Natural killer cell (primary cell): ENCODE measurements around the gene SLN. TPM values are rescaled to one million over a fixed set of nuclear protein-coding genes. Genes with fewer than 3 reads are reported as not detected.

ENCODE experiments used
- ATAC-seq, 3 donors: fragments of 150-1000 bp in 2 of 3; fragments of 200-7000 bp in 1 of 3; cut with Tn5 transposase; 1 replicate in 1 of 3; 2 replicates in 2 of 3; pipeline ENCODE4 v1.10.0; 2021; ENCODE audit warnings: mild to moderate bottlenecking in 2 of 3, moderate library complexity in 2 of 3
- DNase-seq, 2 donors: peaks; one replicate each; pipeline versions ENCODE4 v3.0.0 to v3.0.0-alpha.2; 2013 to 2021; ENCODE audit warnings: mixed read lengths in 1 of 2
- H3K27ac ChIP-seq: one replicate; pipeline ENCODE4 v1.5.1; 2013; ENCODE audit warnings: mild to moderate bottlenecking, low read length
- H3K27me3 ChIP-seq: one replicate; pipeline ENCODE4 v1.6.1; 2013; ENCODE audit warnings: low read length; ENCODE audit not compliant: control insufficient read depth, insufficient read depth
- H3K36me3 ChIP-seq: one replicate; pipeline ENCODE4 v1.6.1; 2013; ENCODE audit warnings: low read length; ENCODE audit not compliant: control insufficient read depth, insufficient read depth
- H3K4me1 ChIP-seq: one replicate; pipeline ENCODE4 v1.6.1; 2013; ENCODE audit warnings: low read length; ENCODE audit not compliant: control insufficient read depth, insufficient read depth
- H3K4me3 ChIP-seq: one replicate; pipeline ENCODE4 v1.5.1; 2013; ENCODE audit warnings: low read length
- H3K9me3 ChIP-seq: one replicate; pipeline ENCODE4 v1.6.1; 2013; ENCODE audit warnings: low read length; ENCODE audit not compliant: control insufficient read depth, insufficient read depth
- H3K27ac Mint-ChIP-seq, 2 donors: one replicate each; pipeline ENCODE4 v1.8.0; 2022; ENCODE audit warnings: mild to moderate bottlenecking in 2 of 2, mixed read lengths in 2 of 2, moderate library complexity in 1 of 2
- H3K27me3 Mint-ChIP-seq, 2 donors: one replicate each; pipeline ENCODE4 v1.8.0; 2022; ENCODE audit warnings: low read depth in 2 of 2, mixed read lengths in 2 of 2
- H3K36me3 Mint-ChIP-seq: one replicate; pipeline ENCODE4 v1.8.0; 2022; ENCODE audit warnings: mixed read lengths
- H3K4me1 Mint-ChIP-seq, 2 donors: one replicate each; pipeline ENCODE4 v1.8.0; 2022; ENCODE audit warnings: mixed read lengths in 2 of 2
- H3K4me3 Mint-ChIP-seq: one replicate; pipeline ENCODE4 v1.8.0; 2022; ENCODE audit warnings: mild to moderate bottlenecking, moderate library complexity, mixed read lengths
- H3K9me3 Mint-ChIP-seq, 2 donors: one replicate each; pipeline ENCODE4 v1.8.0; 2022; ENCODE audit warnings: mixed read lengths in 2 of 2
- WGBS: methylation state at CpG from one replicate; pipeline ENCODE4 v1.1.7; 2013; ENCODE audit warnings: missing lambda C conversion rate; ENCODE audit not compliant: insufficient coverage; 5-methylcytosine and 5-hydroxymethylcytosine counted together
- intact Hi-C: fragments of 100-400 bp; cut with micrococcal nuclease; formaldehyde crosslinking; loops from one replicate; pipeline ENCODE4 v1.14.2; 2022
- total RNA-seq, 4 donors: library from RNA; stranded (reverse); fragments of 120-200 nt in 1 of 4; gene quantifications; one replicate each; pipeline versions ENCODE4 v1.2.3 to v1.2.4, GENCODE V29; 2013 to 2022
- TF ChIP-seq, protein P1 (sequence below): fragments of 200-600 bp; IDR thresholded peaks from one replicate; pipeline ENCODE4 v1.8.0; 2022; ENCODE audit warnings: antibody characterized with exemption

Gene SLN
- total RNA-seq, 3 donors from 2014 or later (not counting 1 experiment from before 2014, with no cell fraction given) = not detected

GRCh38 chr11:107669893-107670601 is 41.8 kb downstream of the SLN start:
- TF ChIP-seq, protein P1, sequence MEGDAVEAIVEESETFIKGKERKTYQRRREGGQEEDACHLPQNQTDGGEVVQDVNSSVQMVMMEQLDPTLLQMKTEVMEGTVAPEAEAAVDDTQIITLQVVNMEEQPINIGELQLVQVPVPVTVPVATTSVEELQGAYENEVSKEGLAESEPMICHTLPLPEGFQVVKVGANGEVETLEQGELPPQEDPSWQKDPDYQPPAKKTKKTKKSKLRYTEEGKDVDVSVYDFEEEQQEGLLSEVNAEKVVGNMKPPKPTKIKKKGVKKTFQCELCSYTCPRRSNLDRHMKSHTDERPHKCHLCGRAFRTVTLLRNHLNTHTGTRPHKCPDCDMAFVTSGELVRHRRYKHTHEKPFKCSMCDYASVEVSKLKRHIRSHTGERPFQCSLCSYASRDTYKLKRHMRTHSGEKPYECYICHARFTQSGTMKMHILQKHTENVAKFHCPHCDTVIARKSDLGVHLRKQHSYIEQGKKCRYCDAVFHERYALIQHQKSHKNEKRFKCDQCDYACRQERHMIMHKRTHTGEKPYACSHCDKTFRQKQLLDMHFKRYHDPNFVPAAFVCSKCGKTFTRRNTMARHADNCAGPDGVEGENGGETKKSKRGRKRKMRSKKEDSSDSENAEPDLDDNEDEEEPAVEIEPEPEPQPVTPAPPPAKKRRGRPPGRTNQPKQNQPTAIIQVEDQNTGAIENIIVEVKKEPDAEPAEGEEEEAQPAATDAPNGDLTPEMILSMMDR = no peak
- Histone ChIP-seq H3K9me3 (no peaks in the 10 kb centered on the region), H3K4me3 (no peak overlapping the region), H3K27me3 (no peaks in the 10 kb centered on the region), H3K36me3 (no peaks in the 10 kb centered on the region), H3K4me1 (no peaks in the 10 kb centered on the region), H3K27ac (no peak overlapping the region)
- intact Hi-C loops = no loop called here
- H3K27ac Mint-ChIP-seq = no peak overlapping the region
- DNase-seq (no peak), ATAC-seq (no peak)
- no peak overlapping the region for H3K4me3 Mint-ChIP-seq
- H3K4me1 Mint-ChIP-seq = no peaks in the 10 kb centered on the region
- no peaks in the 10 kb centered on the region for H3K9me3 Mint-ChIP-seq
- 67% methylated on average over 4 of the region's 4 CpGs for WGBS
- peaks cover 3 to 9% of the 10 kb centered on the region in 2 donors for H3K27me3 Mint-ChIP-seq
- H3K36me3 Mint-ChIP-seq = no peaks in the 10 kb centered on the region

DNA sequence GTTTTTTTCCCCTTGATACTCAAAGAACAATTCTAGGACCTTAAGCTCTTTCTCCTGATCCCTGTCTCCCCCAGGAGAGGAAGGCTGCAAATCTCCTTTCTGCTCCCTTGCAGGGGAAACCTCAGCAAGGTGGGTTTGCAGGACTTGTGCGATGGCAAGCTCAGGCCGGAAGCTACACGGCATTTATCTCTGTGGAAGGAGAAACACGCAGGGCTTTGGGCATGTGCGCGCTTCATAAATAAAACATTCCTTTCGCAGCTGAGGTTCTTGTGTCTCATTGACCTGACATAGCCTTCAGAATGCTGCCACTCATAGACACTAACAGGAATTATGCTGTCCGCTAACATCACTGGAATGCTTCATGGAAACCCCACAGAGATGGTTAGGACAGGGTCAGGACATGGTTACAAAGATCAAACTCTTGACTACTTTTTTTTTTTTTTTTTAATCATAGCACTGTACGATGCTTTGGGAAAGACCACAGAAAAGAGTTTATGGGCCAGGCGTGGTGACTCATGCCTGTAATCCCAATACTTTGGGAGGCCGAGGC is 42.6 kb downstream of the SLN start:
- Histone ChIP-seq H3K27me3 (no peaks in the 10 kb centered on the region), H3K36me3 (no peaks in the 10 kb centered on the region), H3K27ac (no peak overlapping the region), H3K4me1 (no peaks in the 10 kb centered on the region), H3K4me3 (no peak overlapping the region), H3K9me3 (no peaks in the 10 kb centered on the region)
- H3K27ac Mint-ChIP-seq = no peak overlapping the region
- intact Hi-C loops = no loop called here
- ATAC-seq = no peak
- 93% methylated on average over 11 of the region's 11 CpGs for WGBS
- TF ChIP-seq, protein P1 = no peak
- no peak overlapping the region for H3K4me3 Mint-ChIP-seq
- no peaks in the 10 kb centered on the region for H3K4me1 Mint-ChIP-seq
- H3K27me3 Mint-ChIP-seq = peaks cover 6 to 9% of the 10 kb centered on the region in 2 donors
- H3K9me3 Mint-ChIP-seq = no peaks in the 10 kb centered on the region
- H3K36me3 Mint-ChIP-seq = no peaks in the 10 kb centered on the region
- DNase-seq = no peak

DNA sequence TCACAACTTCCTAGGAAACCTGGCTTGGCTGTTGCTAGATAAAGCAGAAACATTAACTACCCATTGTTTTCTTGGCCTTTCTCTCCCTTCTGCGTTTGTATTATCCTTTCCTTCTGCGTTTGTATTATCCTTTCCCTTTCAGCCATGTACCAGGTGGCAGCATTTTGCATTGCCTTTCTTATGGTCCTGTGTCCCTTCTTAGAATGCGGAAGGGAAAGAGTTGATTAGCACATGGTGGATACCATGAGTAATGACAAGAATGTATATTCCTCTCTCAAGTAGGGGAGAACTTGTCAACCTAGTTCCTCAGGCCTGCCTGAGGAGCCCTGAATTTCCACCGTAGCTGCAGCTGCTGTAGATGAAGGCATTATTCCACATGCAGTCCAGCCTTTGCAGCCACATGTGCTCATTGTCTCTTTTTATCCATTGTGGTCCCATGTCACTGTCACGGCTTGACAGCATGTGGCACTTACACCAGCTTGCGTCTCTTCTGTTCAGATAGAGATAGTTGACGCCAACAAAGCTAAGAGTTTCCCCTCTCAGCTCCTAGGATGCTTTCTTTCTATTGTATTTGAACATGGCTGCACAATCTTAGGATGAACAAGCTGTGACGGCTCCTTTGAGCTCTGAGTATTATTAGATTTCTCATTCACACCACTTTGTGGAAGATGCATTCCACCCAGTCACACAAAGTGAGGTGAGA is 44.8 kb downstream of the SLN start:
- Histone ChIP-seq H3K9me3 (no peaks in the 10 kb centered on the region), H3K27ac (no peak overlapping the region), H3K27me3 (no peaks in the 10 kb centered on the region), H3K4me3 (no peak overlapping the region), H3K36me3 (no peaks in the 10 kb centered on the region), H3K4me1 (no peaks in the 10 kb centered on the region)
- Mint-ChIP-seq H3K9me3 (no peaks in the 10 kb centered on the region), H3K4me3 (no peak overlapping the region), H3K27me3 (peaks cover 6% of the 10 kb centered on the region in 2 donors), H3K36me3 (no peaks in the 10 kb centered on the region), H3K27ac (no peak overlapping the region), H3K4me1 (no peaks in the 10 kb centered on the region)
- no peak for ATAC-seq
- DNase-seq = no peak
- intact Hi-C loops = no loop called here
- TF ChIP-seq, protein P1 = no peak
- WGBS = 52% methylated on average over 7 of the region's 8 CpGs
